K562 (cell line): ENCODE results near the gene LRRC1. TPM values are rescaled to one million over a fixed set of nuclear protein-coding genes. Genes with fewer than 3 reads are reported as not detected.

Source experiments
- ATAC-seq: fragments of 200-7000 bp; cut with Tn5 transposase; 3 replicates; pipeline ENCODE4 v1.9.1; 2020; ENCODE audit warnings: moderate library complexity
- BruUV-seq: library from RNA; stranded (reverse); fragments of 400-500 nt; replicated peaks from 2 replicates; lab custom pipeline; 2021; lab: Mats Ljungman, UMichigan
- CTCF ChIA-PET: fragments of 300-600 bp; formaldehyde crosslinking; extraction: SDS; loops from one replicate; lab custom pipeline; 2021; ENCODE audit warnings: low intra/inter-chr PET ratio; lab: Yijun Ruan, JAX
- POLR2A ChIA-PET: fragments of 300-600, 350-650 bp; sonication (Branson Sonifier 250); formaldehyde crosslinking; extraction: SDS; loops from one replicate; lab custom pipeline; 2021; ENCODE audit warnings: antibody characterized with exemption, inconsistent platforms; lab: Yijun Ruan, JAX
- DNase-seq, 4 experiments: peaks; one replicate each; pipeline versions ENCODE4 v3.0.0 to v3.0.0-alpha.2; 2011 to 2018; ENCODE audit warnings: low spot score in 3 of 4, mixed read lengths in 3 of 4; ENCODE audit errors: extremely low read depth in 1 of 4
- FAIRE-seq: peaks from 2 replicates; lab custom pipeline; 2011; peaks lifted over from hg19 to GRCh38; lab: Jason Lieb, UNC
- H2AFZ ChIP-seq: 2 replicates; pipeline ENCODE4 v1.6.0; 2011; ENCODE audit warnings: low read depth, low read length, control low read depth, inconsistent platforms
- H3K27ac ChIP-seq: fragments of 200-600 bp; 3 replicates; pipeline ENCODE4 v1.8.0; 2011; ENCODE audit warnings: low read depth, mild to moderate bottlenecking, control low read depth, inconsistent platforms, low read length, moderate library complexity, mixed read lengths; ENCODE audit errors: extremely low read depth
- H3K27me3 ChIP-seq, 2 experiments: fragments of 300-600 bp in 1 of 2; 2 replicates in 1 of 2; 3 replicates in 1 of 2; pipeline versions ENCODE4 v1.6.0 to v1.8.0; 2011; ENCODE audit warnings: inconsistent platforms in 2 of 2, low read length in 2 of 2, mild to moderate bottlenecking in 1 of 2, mixed read lengths in 1 of 2, moderate library complexity in 1 of 2; ENCODE audit not compliant: control insufficient read depth in 2 of 2, insufficient read depth in 2 of 2
- H3K36me3 ChIP-seq: fragments of 300-600 bp; 3 replicates; pipeline ENCODE4 v1.8.0; 2011; ENCODE audit warnings: mild to moderate bottlenecking, low read length, inconsistent platforms; ENCODE audit not compliant: control insufficient read depth, insufficient read depth
- H3K4me1 ChIP-seq, 2 experiments: fragments of 200-600 bp in 1 of 2; replicated peaks in 1 of 2; 2 replicates in 1 of 2; 3 replicates in 1 of 2; pipeline versions ENCODE4 v1.5.1 to v1.8.0; 2011; ENCODE audit warnings: inconsistent platforms in 2 of 2, low read length in 2 of 2, mild to moderate bottlenecking in 1 of 2, mixed read lengths in 1 of 2, moderate library complexity in 1 of 2; ENCODE audit not compliant: control insufficient read depth in 2 of 2, insufficient read depth in 2 of 2
- H3K4me2 ChIP-seq: 2 replicates; pipeline ENCODE4 v1.6.1; 2011; ENCODE audit warnings: low read length, control low read depth, inconsistent platforms, mixed read lengths; ENCODE audit not compliant: insufficient read depth
- H3K4me3 ChIP-seq: fragments of 200-600 bp; sonication (generic), shearing (Covaris generic); 2 replicates; pipeline ENCODE4 v1.5.1; 2016; ENCODE audit warnings: control low read depth, inconsistent platforms
- H3K79me2 ChIP-seq: fragments of 200-600 bp; 3 replicates; pipeline ENCODE4 v1.8.0; 2011; ENCODE audit warnings: low read length, inconsistent platforms; ENCODE audit not compliant: control insufficient read depth, insufficient read depth
- H3K9ac ChIP-seq, 2 experiments: 2 replicates each; pipeline versions ENCODE4 v1.6.0 to v1.6.1; 2011; ENCODE audit warnings: low read depth in 2 of 2, low read length in 2 of 2, control low read depth in 1 of 2, inconsistent platforms in 1 of 2, mild to moderate bottlenecking in 1 of 2, mixed read lengths in 1 of 2; ENCODE audit not compliant: insufficient read depth in 1 of 2
- H3K9me1 ChIP-seq: one replicate; pipeline ENCODE4 v1.6.0; 2011; ENCODE audit warnings: inconsistent platforms, mild to moderate bottlenecking, low read length, moderate library complexity; ENCODE audit not compliant: control insufficient read depth, insufficient read depth
- H3K9me3 ChIP-seq: replicated peaks from 2 replicates; pipeline ENCODE4 v1.5.1; 2011; ENCODE audit warnings: low read depth, low read length, inconsistent platforms; ENCODE audit not compliant: control insufficient read depth, insufficient read depth
- H4K20me1 ChIP-seq: replicated peaks from 2 replicates; pipeline ENCODE4 v1.6.1; 2011; ENCODE audit warnings: low read length, inconsistent platforms, mixed read lengths; ENCODE audit not compliant: control insufficient read depth, insufficient read depth
- DEAF1 ChIP-seq: fragments of 450-650 bp; formaldehyde crosslinking; IDR thresholded peaks from 2 replicates; pipeline ENCODE4 v1.4.0; 2020; ENCODE audit warnings: mild to moderate bottlenecking, moderate library complexity
- E4F1 ChIP-seq: fragments of 250-450 bp; sonication (Bioruptor Pico); IDR thresholded peaks from 2 replicates; pipeline ENCODE4 v1.5.0; 2021; ENCODE audit warnings: mild to moderate bottlenecking, borderline replicate concordance
- GTF2B ChIP-seq: IDR thresholded peaks from 2 replicates; pipeline ENCODE4 v1.6.1; 2011; ENCODE audit not compliant: insufficient read length; ENCODE audit errors: extremely low read depth
- KLF10 ChIP-seq: fragments of 250-450 bp; sonication (Bioruptor Pico); IDR thresholded peaks from 2 replicates; pipeline ENCODE4 v1.6.1; 2021; ENCODE audit warnings: matching md5 sums
- PRMT5 ChIP-seq: sonication (generic); formaldehyde crosslinking; IDR thresholded peaks from 2 replicates; pipeline ENCODE4 v1.5.0; 2020; ENCODE audit warnings: missing genetic modification reagents
- ZBTB26 ChIP-seq: fragments of 450-650 bp; formaldehyde crosslinking; IDR thresholded peaks from 2 replicates; pipeline ENCODE4 v1.4.0; 2022; ENCODE audit warnings: missing genetic modification characterization
- WGBS: fragments of 100-300 bp; shearing (Covaris generic); methylation state at CpG from one replicate; pipeline ENCODE4 v1.1.6; 2016; ENCODE audit warnings: low coverage, mixed read lengths; ENCODE audit not compliant: insufficient coverage; ENCODE audit errors: missing lambda C conversion rate; 5-methylcytosine and 5-hydroxymethylcytosine counted together
- in situ Hi-C: fragments of 300-500 bp; cut with MboI; formaldehyde crosslinking; loops from 4 replicates; pipeline ENCODE4 v1.15.0; 2018; ENCODE audit warnings: inconsistent platforms, mixed read lengths
- intact Hi-C: fragments of 100-400 bp; cut with micrococcal nuclease; formaldehyde crosslinking; loops from 2 replicates; pipeline ENCODE4 v1.14.2; 2022
- polyA plus RNA-seq, 8 experiments: library from polyadenylated mRNA; depleted of rRNA in 4 of 8; stranded (reverse) in 5 of 8; unstranded in 3 of 8; fragments of >200 nt; fragmentation: Nextera tagmentation in 2 of 8; fragmentation: Illumina TruSeq in 1 of 8; extraction: Ambion mirVana in 2 of 8; extraction: Trizol in 1 of 8; gene quantifications; 2 replicates each; pipeline versions ENCODE4 v1.2.1 to v1.2.3, GENCODE V29; 2011 to 2014; ENCODE audit warnings: inconsistent platforms in 1 of 8, missing spikeins in 1 of 8
- total RNA-seq, 7 experiments: library from RNA; depleted of rRNA in 6 of 7; stranded (reverse); fragments of >200 nt in 6 of 7; fragmentation: Illumina TruSeq in 2 of 7; extraction: Trizol in 2 of 7; gene quantifications; 2 replicates each; pipeline versions ENCODE4 v1.2.1 to v1.2.3, GENCODE V29; 2011 to 2021; ENCODE audit warnings: low replicate concordance in 1 of 7
- TF ChIP-seq, protein P1 (sequence below): sonication (generic); formaldehyde crosslinking; IDR thresholded peaks from 2 replicates; pipeline ENCODE4 v1.8.0; 2022; ENCODE audit warnings: mild to moderate bottlenecking, missing genetic modification reagents

Gene LRRC1
- total and polyA plus RNA-seq, 9 of the 15 experiments (the other 6 are each of a cell fraction or from before 2014, with no cell fraction given) = not detected

DNA sequence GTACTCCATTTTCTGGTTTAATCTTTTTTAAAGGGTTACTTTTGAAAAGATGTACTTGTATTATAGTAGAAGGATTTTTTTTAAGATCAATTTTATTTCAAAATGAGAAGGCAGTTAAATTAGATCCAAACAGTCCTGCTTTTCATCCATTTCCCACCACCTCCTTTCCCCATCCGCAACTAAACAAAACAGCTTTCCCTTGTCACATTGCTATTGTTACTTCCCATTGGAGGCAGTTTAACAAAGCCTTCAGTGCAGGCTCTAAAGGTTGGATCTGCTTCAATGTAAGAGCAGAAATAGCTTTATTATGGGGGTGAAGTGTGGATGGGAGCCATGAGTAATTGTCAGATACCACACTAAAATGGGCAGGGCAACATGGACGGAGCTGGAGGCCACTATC lies 65.7 kb downstream of the LRRC1 start (continued):
- TF ChIP-seq DEAF1 (CRISPR knock-in tag) = no peak
- no peak for TF ChIP-seq ZBTB26 (CRISPR knock-in tag)
- TF ChIP-seq GTF2B = no peak
- TF ChIP-seq KLF10 (CRISPR knock-in tag) = no peak

DNA sequence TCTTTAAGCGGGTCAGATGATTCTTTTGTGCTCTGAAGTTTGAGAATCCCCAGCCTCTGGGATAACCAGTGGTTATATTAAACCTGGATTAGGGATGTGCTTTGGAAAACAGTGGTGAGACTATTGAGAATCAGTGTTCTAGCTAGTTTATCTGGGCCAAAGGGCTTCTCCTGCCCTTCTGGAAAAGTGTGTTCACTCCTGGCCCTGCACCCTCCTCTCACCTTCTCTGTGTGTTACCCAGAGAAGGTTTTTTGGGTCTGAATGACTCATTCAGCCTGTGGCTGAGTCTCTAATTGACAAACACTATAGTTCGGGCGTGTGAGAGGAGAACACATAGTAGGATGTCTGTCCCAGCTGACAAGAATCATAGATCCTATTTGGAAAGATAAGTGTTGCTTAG lies 66.7 kb downstream of the LRRC1 start:
- Histone ChIP-seq H3K27me3 (no peaks in the 10 kb centered on the region), H3K9me3 (no peaks in the 10 kb centered on the region), H3K9me1 (no peaks in the 10 kb centered on the region), H3K79me2 (no peaks in the 10 kb centered on the region), H3K4me3 (no peak overlapping the region), H3K4me1 (no peaks in the 10 kb centered on the region), H3K27ac (no peak overlapping the region), H4K20me1 (no peaks in the 10 kb centered on the region), H3K36me3 (no peaks in the 10 kb centered on the region), H3K9ac (no peak overlapping the region), H2AFZ (no peak overlapping the region), H3K4me2 (no peak overlapping the region)
- ATAC-seq (no peak), DNase-seq (no peak), FAIRE-seq (no peak)
- no TSS peak for BruUV-seq
- in situ Hi-C loops = no loop called here
- ChIA-PET POLR2A (no interaction called here), CTCF (no interaction called here)
- WGBS = 0% methylated on average over 3 of the region's 3 CpGs
- intact Hi-C loops = no loop called here
- TF ChIP-seq, protein P1, sequence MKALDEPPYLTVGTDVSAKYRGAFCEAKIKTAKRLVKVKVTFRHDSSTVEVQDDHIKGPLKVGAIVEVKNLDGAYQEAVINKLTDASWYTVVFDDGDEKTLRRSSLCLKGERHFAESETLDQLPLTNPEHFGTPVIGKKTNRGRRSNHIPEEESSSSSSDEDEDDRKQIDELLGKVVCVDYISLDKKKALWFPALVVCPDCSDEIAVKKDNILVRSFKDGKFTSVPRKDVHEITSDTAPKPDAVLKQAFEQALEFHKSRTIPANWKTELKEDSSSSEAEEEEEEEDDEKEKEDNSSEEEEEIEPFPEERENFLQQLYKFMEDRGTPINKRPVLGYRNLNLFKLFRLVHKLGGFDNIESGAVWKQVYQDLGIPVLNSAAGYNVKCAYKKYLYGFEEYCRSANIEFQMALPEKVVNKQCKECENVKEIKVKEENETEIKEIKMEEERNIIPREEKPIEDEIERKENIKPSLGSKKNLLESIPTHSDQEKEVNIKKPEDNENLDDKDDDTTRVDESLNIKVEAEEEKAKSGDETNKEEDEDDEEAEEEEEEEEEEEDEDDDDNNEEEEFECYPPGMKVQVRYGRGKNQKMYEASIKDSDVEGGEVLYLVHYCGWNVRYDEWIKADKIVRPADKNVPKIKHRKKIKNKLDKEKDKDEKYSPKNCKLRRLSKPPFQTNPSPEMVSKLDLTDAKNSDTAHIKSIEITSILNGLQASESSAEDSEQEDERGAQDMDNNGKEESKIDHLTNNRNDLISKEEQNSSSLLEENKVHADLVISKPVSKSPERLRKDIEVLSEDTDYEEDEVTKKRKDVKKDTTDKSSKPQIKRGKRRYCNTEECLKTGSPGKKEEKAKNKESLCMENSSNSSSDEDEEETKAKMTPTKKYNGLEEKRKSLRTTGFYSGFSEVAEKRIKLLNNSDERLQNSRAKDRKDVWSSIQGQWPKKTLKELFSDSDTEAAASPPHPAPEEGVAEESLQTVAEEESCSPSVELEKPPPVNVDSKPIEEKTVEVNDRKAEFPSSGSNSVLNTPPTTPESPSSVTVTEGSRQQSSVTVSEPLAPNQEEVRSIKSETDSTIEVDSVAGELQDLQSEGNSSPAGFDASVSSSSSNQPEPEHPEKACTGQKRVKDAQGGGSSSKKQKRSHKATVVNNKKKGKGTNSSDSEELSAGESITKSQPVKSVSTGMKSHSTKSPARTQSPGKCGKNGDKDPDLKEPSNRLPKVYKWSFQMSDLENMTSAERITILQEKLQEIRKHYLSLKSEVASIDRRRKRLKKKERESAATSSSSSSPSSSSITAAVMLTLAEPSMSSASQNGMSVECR (CRISPR knock-in tag) = no peak
- no peak for TF ChIP-seq E4F1 (CRISPR knock-in tag)
- TF ChIP-seq PRMT5 (CRISPR knock-in tag) = no peak
